ENCODE data around the gene TMSB15B. TPM values are rescaled to one million over a fixed set of nuclear protein-coding genes. Genes with fewer than 3 reads are reported as not detected.
"Not testable (repeated sequence)": the region's sequence is repeated elsewhere in the genome, so short reads cannot be mapped to it uniquely, and the experiment has no call there.

TMSB15B gene
- total RNA-seq, 2 donors from 2014 or later: 4.9 to 6.5 TPM

- no peak for DNase-seq (ENCODE audit: low spot score)
- intact Hi-C loops (cut with DNase I): no loop called here
Measured at GRCh38 chrX:104013606-104014005, 51.2 kb downstream of the TMSB15B start, which contains the start of gene H2BW1. Gene H2BW1, minus strand, starts transcription at chrX:104013708. Its CDS starts 132 bp downstream, at chrX:104013576.

- intact Hi-C loops (cut with DNase I); DNase-seq (ENCODE audit: low spot score): not testable (repeated sequence)
Measured at GRCh38 chrX:104015576-104015975, 53.1 kb downstream of the TMSB15B start.

Other genes starting within 250 kb of the TMSB15B start
- 1 to 10 TPM; 3.6 to 5.0 TPM for gene PLP1, start 185.8 kb upstream of the TMSB15B start, total RNA-seq
- gene RAB9B, start 130.4 kb upstream of the TMSB15B start, total RNA-seq: 10 to 100 TPM; 11.8 to 24.7 TPM
- not detected for gene H2BW1, start 51.1 kb downstream of the TMSB15B start, total RNA-seq
- gene H2BW2, start 77.3 kb downstream of the TMSB15B start, total RNA-seq: not detected
- gene TMSB15C, start 113.6 kb downstream of the TMSB15B start, total RNA-seq: 1 to 10 TPM; 4.0 to 4.3 TPM
- gene ZCCHC18, start 149.9 kb downstream of the TMSB15B start, total RNA-seq: 1 to 10 TPM; 2.0 to 2.5 TPM
- gene SLC25A53, start 194.4 kb downstream of the TMSB15B start, total RNA-seq: 1 to 10 TPM; 8.2 to 9.1 TPM
- 10 to 100 TPM; 13.9 to 18.5 TPM for gene FAM199X, start 203.8 kb downstream of the TMSB15B start, total RNA-seq

Measured in posterior vena cava (tissue), 2 donors.